ENCODE measurements around the gene DCHS1. TPM values are rescaled to one million over a fixed set of nuclear protein-coding genes. Genes with fewer than 3 reads are reported as not detected.

Gene DCHS1
- total and polyA plus RNA-seq, 4 donors: 0.68 to 8.9 (median 5.8) TPM

- TF ChIP-seq CTCF (IDR thresholded peaks at IDR 0.05; ENCODE audit: low read depth, low read length, missing input control): no peak
Observed at GRCh38 chr11:6598555-6598954, 57.1 kb downstream of the DCHS1 start (continued).

DNA sequence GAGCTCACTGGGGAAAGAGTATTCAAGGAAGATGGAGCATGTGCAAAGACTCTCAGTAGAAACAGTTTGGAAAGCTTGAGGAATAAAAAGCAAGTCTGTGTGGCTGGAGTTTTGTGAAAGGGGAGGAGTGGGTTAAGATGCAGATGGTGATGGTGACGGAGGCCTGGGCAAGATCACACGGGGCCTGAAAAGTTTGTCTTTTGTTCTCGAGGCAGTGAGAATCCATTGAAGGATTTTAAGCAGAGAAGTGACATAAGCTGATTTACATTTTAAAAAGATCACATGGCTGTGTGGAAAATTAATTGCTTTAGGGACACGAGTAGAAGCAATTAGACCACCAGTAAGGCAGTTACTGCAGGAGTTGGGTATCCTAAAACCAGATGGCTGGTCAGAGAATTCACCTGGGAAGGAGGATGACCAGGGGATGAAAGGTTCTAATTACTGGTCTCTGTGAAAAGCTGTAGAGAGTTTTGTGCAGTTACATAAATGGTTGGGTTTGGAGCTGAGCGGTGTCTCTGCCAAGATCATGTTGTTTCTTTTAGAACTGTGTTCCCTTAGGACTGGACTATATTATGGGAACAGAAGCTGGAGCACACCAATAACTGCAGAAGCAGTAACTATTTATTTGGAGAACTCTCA, 59.3 kb downstream of the DCHS1 start:
- H3K9ac ChIP-seq (ENCODE audit: low read depth in 1 of 2, low read length in 2 of 2): no peak overlapping the region
- H3K36me3 ChIP-seq (ENCODE audit: control insufficient read depth in 4 of 4, insufficient read depth in 3 of 4, low read depth in 1 of 4, low read length in 3 of 4): peaks cover 5 to 47% (median 31%) of the 10 kb centered on the region in 4 donors
- H3K4me1 ChIP-seq (ENCODE audit: control insufficient read depth in 4 of 4, insufficient read depth in 4 of 4, low read length in 3 of 4): peaks cover 4 to 29% (median 19%) of the 10 kb centered on the region in 4 donors
- H3K27me3 ChIP-seq (ENCODE audit: control insufficient read depth in 4 of 4, insufficient read depth in 4 of 4, low read length in 3 of 4): no peaks in the 10 kb centered on the region
- WGBS: 87% methylated on average over 5 of the region's 5 CpGs
- DNase-seq (ENCODE audit: low spot score): no peak
- TF ChIP-seq FOXA1 (IDR thresholded peaks at IDR 0.05) (no peak), REST (IDR thresholded peaks at IDR 0.05) (no peak), NR2F2 (IDR thresholded peaks at IDR 0.05) (no peak), JUND (IDR thresholded peaks at IDR 0.05) (no peak), RXRA (IDR thresholded peaks at IDR 0.05) (no peak), ZBTB33 (IDR thresholded peaks at IDR 0.05) (no peak), MAX (IDR thresholded peaks at IDR 0.05) (no peak), RAD21 (IDR thresholded peaks at IDR 0.05) (no peak)
- no peak overlapping the region for H3K27ac ChIP-seq (ENCODE audit: low read depth in 1 of 2, low read length in 2 of 2)
- H3K9me3 ChIP-seq (ENCODE audit: control insufficient read depth in 4 of 4, low read length in 3 of 4): no peaks in the 10 kb centered on the region
- H3K4me3 ChIP-seq (ENCODE audit: low read depth in 1 of 3, low read length in 3 of 3): no peak overlapping the region

GRCh38 chr11:6594142-6594768, 61.4 kb downstream of the DCHS1 start:
- H3K4me3 ChIP-seq (ENCODE audit: low read depth in 1 of 3, low read length in 3 of 3): no peak overlapping the region
- peaks cover 4 to 15% (median 12%) of the 10 kb centered on the region in 4 donors for H3K4me1 ChIP-seq (ENCODE audit: control insufficient read depth in 4 of 4, insufficient read depth in 4 of 4, low read length in 3 of 4)
- no peak overlapping the region for H3K9ac ChIP-seq (ENCODE audit: low read depth in 1 of 2, low read length in 2 of 2)
- no peak for DNase-seq (ENCODE audit: low spot score)
- no peaks in the 10 kb centered on the region for H3K27me3 ChIP-seq (ENCODE audit: control insufficient read depth in 4 of 4, insufficient read depth in 4 of 4, low read length in 3 of 4)
- peaks cover 5 to 26% (median 17%) of the 10 kb centered on the region in 4 donors for H3K36me3 ChIP-seq (ENCODE audit: control insufficient read depth in 4 of 4, insufficient read depth in 3 of 4, low read depth in 1 of 4, low read length in 3 of 4)
- TF ChIP-seq REST (IDR thresholded peaks at IDR 0.05): no peak
- TF ChIP-seq JUND (IDR thresholded peaks at IDR 0.05): no peak
- TF ChIP-seq GABPA (IDR thresholded peaks at IDR 0.05 in 1 of 2, conservative IDR thresholded peaks at IDR 0.05 in 1 of 2): no peak
- TF ChIP-seq ZBTB33 (IDR thresholded peaks at IDR 0.05): no peak
- no peak for TF ChIP-seq HNF4A (conservative IDR thresholded peaks at IDR 0.05)
- no peaks in the 10 kb centered on the region for H3K9me3 ChIP-seq (ENCODE audit: control insufficient read depth in 4 of 4, low read length in 3 of 4)
- no peak overlapping the region for H3K27ac ChIP-seq (ENCODE audit: low read depth in 1 of 2, low read length in 2 of 2)
- 90% methylated on average over 3 of the region's 3 CpGs for WGBS
